Activated CD4-positive, alpha-beta T cell treated with anti-CD3 and anti-CD28 coated beads, Interleukin-2, Interleukin-6, amounts not matched to agents 100 ng/mL and 50 ng/mL, durations not matched to agents 16 hours and 8 hours (primary cell): Measurements from ENCODE around the gene CCDC149.
"Not testable (repeated sequence)": the region's sequence is repeated elsewhere in the genome, so short reads cannot be mapped to it uniquely, and the experiment has no call there.

Experiments used
- DNase-seq: peaks from one replicate; pipeline ENCODE4 v3.0.0-alpha.2; 2020

CCDC149 gene

DNA sequence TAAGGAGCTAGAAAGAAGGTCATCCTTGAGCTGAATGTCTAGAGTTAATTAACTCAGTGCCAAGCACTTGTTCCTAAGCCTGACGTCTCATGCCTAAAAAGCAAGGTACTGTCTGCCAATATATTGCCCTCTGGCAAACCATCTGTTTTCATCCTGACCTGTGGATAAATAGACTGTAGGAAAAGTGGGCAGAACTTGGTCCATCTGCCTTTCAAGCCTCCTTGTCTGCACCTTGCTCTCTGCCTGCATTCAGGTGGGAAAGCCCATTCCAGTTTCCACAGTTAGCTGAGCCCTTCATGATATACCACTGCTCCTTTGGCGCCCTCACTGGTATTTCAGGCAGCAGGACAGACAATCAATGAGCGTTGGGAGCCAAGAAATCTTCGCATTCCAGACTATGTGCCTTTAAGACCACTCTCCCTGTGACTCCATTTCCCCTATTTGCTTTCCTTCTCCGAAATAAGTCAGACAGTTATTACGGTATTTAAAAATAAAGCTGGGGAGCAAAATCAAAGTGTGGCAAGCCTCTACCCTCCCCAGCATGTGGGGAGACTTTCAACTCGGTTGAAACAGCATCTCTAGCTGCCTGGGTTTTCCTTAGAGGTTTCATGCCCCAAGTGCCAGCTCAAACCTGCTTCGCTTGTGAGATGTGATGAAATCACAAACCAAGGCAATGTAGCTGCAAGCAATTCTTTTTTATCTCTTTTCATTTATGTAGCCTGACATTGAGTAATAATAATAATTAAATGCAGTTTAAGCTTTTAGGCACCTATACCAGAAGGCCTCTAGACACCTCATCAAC is 2.5 kb upstream of the CCDC149 start:
- no peak for DNase-seq

DNA sequence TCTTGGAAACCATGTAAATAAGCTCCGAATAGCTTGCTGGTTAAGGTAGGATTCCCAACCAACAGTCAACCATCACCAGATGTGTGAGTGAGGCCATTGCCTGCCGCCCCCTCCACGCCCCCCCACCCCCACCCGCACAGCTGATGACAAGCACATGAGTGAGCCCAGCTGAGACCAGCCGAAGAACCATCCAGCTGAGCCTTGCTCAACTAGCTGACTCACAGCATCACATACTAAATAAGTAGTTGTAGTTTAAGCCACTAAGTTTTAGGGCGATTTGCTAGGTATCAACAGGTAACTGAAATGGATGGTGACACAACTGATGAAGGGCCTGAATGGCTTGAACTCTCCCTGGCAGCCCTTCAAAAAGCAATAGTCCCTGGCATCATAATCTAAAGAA is 1.6 kb upstream of the CCDC149 start:
- DNase-seq, result no peak

DNA sequence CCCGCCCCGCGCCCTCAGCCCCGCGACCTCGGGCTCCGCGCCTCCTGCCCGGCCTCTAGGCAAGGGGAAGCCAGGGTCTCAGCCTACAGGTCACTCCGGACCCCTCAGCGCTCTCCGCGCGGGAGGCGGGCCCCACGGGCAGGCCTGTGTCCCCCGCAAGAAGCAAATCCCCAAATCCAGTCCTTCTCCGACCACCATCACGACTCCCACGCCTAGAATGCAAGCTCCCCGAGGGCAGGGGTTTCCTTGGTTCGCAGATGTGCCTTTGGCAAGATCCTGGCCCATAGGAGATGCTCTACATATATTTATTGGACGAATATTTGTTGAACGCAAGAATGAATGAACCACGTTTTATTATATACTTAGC is 260 bp upstream of the CCDC149 start:
- no peak for DNase-seq

- no peak for DNase-seq
Observed at GRCh38 chr4:24910499-24910898, 2.3 kb downstream of the CCDC149 start.

DNA sequence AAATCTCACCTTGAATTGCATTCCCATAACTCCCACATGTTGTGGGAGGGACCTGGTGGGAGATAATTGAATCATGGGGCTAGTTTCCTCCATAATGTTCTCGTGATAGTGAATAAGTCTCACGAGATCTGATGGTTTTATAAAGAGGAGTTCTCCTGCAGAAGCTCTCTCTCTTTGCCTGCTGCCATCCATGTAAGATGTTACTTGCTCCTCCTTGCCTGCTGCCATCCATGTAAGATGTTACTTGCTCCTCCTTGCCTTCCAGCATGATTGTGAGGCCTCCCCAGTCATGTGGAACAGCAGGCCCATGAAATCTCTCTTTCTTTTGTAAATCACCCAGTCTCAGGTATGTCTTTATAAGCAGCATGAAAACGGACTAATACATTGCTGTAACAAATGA is 3.2 kb downstream of the CCDC149 start:
- not testable (repeated sequence) for DNase-seq

- DNase-seq, result no peak
Observed at GRCh38 chr4:24897639-24898038, 15.2 kb downstream of the CCDC149 start.

DNA sequence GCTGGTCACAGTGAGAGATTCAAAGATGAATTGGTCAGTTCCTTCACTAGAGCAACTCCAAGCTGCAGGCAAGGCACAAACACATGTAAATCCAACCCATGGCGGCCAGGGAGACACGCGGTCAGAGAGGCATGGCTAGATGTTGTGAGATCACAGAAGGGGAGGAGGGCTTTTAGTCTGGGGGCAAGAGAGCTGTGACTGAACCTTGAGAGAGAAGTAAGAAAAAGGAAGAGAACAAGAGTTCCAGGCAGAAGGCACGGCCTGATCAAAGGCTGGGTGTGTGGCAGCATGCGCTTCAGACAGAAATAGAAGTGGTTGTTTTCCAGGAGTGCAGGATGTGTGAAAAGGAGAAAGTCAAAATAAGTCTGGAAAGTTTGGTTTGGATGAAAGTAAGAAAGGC is 15.9 kb downstream of the CCDC149 start:
- no peak for DNase-seq

- DNase-seq, result no peak
Observed at GRCh38 chr4:24896056-24896455, 16.8 kb downstream of the CCDC149 start.

- DNase-seq, result no peak
Observed at GRCh38 chr4:24895461-24895860, 17.4 kb downstream of the CCDC149 start.

DNA sequence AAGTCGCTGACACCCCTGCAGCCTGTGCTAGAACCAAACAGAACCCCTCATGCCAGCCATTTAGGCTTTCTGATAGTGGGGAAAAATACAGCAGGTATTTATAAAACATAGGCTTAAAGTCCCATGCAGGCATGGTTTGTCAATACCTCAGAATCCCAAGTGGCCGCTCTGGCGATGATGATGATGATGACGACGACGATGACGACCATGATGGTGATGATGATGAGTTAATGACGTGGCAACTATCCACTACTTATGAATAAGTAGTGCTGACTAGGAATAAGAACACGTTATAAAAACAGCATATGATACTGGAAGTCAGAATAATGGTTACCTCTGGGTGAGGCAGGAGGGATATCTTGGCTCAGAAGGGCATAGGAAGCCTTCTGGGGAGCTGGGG is 18.0 kb downstream of the CCDC149 start:
- no peak for DNase-seq

DNA sequence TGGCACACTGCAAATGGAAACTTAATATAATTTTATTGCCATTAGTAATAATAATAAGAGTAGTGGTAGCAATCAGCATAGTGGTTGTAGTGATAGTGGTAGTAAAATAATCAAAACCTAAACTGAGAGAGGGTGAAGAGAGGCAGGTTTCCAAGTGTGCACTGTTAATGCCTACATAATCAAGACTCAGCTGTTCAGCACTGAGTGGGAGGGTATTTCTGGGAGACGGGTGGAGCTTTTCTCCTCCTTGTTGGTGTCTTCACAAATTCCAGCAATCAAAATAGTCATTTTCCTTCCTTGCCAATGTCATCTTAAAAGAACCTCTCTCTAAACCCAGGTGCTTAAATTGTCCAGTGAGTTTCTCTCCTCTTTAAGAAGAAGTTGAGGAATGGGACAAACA is 18.6 kb downstream of the CCDC149 start:
- no peak for DNase-seq

DNA sequence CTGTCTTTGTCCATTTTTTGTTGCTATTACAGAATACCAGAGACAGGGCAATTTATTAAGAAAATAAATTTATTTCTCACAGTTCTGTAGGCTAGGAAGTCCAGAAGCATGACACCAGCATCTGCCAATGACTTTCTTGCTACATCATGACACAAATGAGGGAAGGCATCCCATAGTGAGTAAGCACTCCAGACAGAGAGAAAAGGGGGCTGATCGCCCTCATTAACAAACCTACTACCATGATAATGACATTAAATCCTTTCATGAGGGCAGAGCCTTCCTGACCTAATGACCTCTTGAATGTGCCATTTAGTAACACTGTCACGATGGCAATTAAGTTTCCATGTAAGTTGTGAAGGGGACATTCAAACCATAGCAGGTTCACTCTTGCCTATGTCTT is 20.1 kb downstream of the CCDC149 start:
- DNase-seq, result no peak

- DNase-seq, result no peak
Observed at GRCh38 chr4:24892278-24892677, 20.6 kb downstream of the CCDC149 start.

GRCh38 chr4:24890561-24891126 is 22.2 kb downstream of the CCDC149 start:
- DNase-seq, result no peak

DNA sequence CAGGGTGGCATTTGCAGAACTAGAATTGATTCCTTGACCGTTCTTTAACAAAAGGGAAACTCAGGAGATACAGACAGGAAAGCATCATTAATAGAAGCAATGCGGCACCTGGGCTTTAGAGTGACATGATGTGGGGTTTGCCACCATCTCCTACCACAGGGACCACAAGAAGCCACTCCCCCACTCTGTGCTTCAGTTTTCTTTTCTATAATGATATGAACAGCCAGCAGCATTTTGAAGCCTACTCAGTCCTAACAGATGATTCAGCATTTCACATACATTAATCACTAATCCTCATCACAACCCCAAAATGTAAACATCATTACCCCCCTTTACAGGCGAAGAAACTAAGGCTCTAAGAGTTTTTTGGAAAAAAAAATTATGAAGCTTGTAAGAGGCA is 22.9 kb downstream of the CCDC149 start:
- no peak for DNase-seq

GRCh38 chr4:24888475-24889344 is 24.1 kb downstream of the CCDC149 start:
- DNase-seq, result no peak

DNA sequence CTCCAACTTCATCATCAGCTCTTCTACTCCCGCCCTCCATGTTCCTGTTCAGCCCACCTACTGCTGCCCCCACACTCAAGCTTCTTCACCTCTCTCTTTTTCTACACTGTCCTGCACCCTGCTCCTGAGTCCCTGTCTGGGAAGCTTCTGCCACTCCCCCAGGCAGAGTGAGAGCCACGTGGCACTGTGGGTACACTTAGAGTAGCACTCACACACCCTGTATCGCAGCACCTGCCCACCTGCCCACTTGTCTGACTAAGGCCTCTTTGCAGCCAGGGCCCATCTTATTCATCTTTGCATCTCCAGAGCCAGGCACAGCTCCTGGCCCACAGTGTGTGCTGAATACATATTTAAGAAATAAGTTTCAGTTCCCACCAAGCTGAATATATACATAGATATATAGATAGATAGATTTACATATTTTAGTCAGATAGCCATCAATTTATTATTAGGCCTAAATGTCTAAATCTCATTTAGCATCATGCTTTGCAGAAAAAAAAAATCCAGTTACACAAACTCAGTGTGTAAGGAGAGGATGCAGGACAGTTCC is 24.9 kb downstream of the CCDC149 start:
- DNase-seq, result no peak

DNA sequence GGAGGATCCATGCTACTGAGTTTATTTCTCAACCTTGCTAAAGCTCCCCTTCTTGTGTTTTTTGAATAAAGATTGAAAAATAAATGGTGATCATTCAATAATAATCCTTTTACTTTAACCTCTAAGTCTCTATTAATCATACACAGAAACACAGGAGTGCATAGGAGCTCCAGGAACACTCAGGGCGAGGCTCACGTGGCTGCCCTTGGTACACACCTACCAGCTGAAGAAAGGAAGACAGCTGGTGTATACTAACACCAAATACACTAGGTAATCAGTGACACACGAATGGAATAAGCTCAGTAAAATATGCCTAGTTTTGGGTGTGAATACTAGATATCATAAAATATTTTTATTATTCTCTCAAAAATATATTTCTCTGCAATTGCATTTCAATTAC is 26.2 kb downstream of the CCDC149 start:
- DNase-seq, result no peak

DNA sequence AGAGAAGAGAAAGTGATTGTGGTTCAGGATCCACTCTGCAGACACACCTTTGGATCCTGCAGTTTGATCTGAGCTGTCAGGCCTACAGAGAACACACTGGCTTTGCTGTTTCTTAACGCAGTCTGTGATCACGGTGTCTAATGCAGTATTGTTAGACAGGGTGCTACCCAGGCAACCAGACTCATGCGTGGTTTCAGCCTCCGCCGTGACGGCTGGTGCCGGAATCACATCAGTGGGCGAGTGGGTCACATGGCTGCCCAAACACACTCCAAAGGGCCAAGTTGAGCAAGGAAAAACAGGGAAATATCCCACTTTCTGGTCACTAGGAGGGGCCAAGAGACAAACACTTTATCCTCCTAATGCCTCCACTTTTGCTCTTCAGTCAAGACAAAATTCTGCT is 27.5 kb downstream of the CCDC149 start:
- no peak for DNase-seq

DNA sequence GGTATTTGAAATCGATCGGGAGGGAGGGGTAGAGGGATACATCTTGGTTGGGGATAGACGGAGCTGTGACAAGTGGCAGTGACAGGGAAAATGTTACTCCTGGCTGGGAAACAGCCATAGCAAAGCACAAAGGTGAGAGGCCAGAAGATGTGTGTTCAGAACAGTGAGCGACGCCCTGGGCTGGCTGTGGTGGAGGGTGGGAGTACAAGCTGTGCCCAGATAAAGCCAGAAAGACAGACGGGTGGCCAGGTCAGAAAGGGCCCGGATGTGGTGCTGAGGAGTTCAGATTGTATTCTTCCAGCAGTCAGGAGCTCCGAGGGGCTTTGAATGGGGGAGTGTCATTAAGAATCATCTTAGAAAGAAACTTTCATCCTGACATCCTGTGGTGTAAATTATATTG is 27.9 kb downstream of the CCDC149 start:
- DNase-seq, result no peak

DNA sequence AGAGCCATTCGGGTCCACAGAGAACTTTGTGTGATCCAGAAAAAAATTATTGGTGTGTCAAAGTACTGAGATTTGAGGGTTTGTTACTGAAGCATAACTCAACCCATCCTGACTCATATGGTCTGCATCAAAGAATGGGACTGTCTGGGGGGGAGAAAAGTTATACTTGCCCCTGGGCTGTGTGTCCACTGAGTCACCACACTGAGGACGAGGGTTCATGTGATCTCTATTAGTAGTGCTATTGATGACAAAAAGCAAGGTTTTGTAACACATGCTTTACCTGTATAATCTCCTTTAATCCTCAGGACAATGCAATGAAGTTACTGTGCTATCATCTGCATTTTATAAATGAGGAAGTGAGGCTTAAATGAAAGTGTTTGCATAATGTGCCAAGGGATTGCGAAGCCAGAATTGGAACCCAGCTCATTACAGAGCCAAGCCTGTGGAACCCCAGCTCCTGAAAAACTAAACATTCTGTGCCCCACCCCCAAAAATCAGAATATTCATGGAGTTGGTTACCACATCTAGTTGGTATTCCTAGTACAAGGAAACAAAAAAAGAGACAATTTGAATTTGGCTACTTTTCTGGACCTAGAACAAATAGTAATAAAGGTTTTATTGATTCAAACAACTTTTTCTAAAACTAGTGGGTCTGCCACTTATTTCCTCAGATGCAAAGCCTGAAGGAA is 31.2 kb downstream of the CCDC149 start:
- DNase-seq, result no peak

DNA sequence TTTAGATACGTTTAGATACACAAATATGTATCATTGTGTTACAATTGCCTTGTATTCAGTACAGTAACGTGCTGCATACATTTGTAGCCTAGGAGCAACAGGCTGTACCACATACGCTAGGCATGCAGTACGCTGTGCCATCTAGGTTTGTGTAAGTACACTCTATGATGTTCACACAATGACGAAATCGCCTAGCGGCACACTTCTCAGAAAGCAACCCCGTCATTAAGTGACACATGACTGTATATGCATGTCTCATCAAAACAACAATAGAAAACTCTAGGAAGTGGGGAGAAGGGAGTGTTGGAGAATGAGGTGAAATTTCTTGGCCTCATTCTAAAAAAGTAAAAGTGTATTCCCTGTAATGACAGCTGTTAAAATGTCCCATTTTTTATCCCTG is 32.7 kb downstream of the CCDC149 start:
- DNase-seq, result no peak

GRCh38 chr4:24878636-24879016 is 34.2 kb downstream of the CCDC149 start:
- no peak for DNase-seq
